HG03025 (cell line): Measurements from ENCODE around the gene GRN.
"Not testable (repeated sequence)": the region's sequence is repeated elsewhere in the genome, so short reads cannot be mapped to it uniquely, and the experiment has no call there.

Experiments used
- ATAC-seq: cut with Tn5 transposase; IDR thresholded peaks from one replicate; pipeline ENCODE4 v1.9.1; 2021; ENCODE audit warnings: mild to moderate bottlenecking, moderate library complexity; ENCODE audit not compliant: unreplicated experiment, low FRiP score

The GRN gene

GRCh38 chr17:44379887-44380286 is 34.8 kb downstream of the GRN start:
- ATAC-seq, result no peak

GRCh38 chr17:44380767-44381166 is 35.7 kb downstream of the GRN start:
- no peak for ATAC-seq

GRCh38 chr17:44381810-44382305 is 36.8 kb downstream of the GRN start:
- ATAC-seq, result no peak

- ATAC-seq, result no peak
Measured at GRCh38 chr17:44382917-44383316, 37.8 kb downstream of the GRN start.

GRCh38 chr17:44383363-44383762 is 38.3 kb downstream of the GRN start:
- no peak for ATAC-seq

- no peak for ATAC-seq
Measured at GRCh38 chr17:44383861-44384260, 38.8 kb downstream of the GRN start.

GRCh38 chr17:44384281-44384822 is 39.2 kb downstream of the GRN start:
- no peak for ATAC-seq

GRCh38 chr17:44384823-44385286 is 39.8 kb downstream of the GRN start:
- no peak for ATAC-seq

GRCh38 chr17:44385287-44386181 is 40.4 kb downstream of the GRN start:
- ATAC-seq, result peak; percentile 53

GRCh38 chr17:44386182-44386525 is 41.1 kb downstream of the GRN start:
- no peak for ATAC-seq

GRCh38 chr17:44387804-44388203 is 42.7 kb downstream of the GRN start:
- ATAC-seq, result no peak

GRCh38 chr17:44389281-44389680 is 44.2 kb downstream of the GRN start, which contains the start of gene ITGA2B:
Gene ITGA2B (minus strand): TSS chr17:44389649. CDS start chr17:44389473, 176 bp downstream.
- ATAC-seq, result no peak

- no peak for ATAC-seq
Measured at GRCh38 chr17:44389723-44390202, 44.7 kb downstream of the GRN start.

- no peak for ATAC-seq
Measured at GRCh38 chr17:44390250-44390870, 45.3 kb downstream of the GRN start.

- not testable (repeated sequence) for ATAC-seq
Measured at GRCh38 chr17:44394112-44394511, 49.0 kb downstream of the GRN start.

- no peak for ATAC-seq
Measured at GRCh38 chr17:44394833-44395232, 49.7 kb downstream of the GRN start.

- ATAC-seq, result no peak
Measured at GRCh38 chr17:44396946-44397345, 51.8 kb downstream of the GRN start.

GRCh38 chr17:44397479-44398440 is 52.7 kb downstream of the GRN start:
- no peak for ATAC-seq

- no peak for ATAC-seq
Measured at GRCh38 chr17:44398692-44399691, 53.9 kb downstream of the GRN start.
